ENCODE data around the gene MAST1.
A peak's percentile ranks its signal among the peaks of the same experiment; 100 is the strongest.

DNA sequence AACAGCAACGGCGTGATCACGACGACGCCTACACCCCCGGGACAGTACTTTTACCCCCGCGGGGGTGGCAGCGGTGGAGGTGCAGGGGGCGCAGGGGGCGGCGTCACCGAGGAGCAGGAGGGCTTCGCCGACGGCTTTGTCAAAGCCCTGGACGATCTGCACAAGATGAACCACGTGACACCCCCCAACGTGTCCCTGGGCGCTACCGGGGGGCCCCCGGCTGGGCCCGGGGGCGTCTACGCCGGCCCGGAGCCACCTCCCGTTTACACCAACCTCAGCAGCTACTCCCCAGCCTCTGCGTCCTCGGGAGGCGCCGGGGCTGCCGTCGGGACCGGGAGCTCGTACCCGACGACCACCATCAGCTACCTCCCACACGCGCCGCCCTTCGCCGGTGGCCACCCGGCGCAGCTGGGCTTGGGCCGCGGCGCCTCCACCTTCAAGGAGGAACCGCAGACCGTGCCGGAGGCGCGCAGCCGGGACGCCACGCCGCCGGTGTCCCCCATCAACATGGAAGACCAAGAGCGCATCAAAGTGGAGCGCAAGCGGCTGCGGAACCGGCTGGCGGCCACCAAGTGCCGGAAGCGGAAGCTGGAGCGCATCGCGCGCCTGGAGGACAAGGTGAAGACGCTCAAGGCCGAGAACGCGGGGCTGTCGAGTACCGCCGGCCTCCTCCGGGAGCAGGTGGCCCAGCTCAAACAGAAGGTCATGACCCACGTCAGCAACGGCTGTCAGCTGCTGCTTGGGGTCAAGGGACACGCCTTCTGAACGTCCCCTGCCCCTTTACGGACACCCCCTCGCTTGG is 46.1 kb upstream of the MAST1 start:
- TF ChIP-seq JUND (IDR thresholded peaks at IDR 0.05) (no peak), CTCF (IDR thresholded peaks at IDR 0.05; ENCODE audit: low read depth, low read length, missing input control) (no peak), EGR1 (IDR thresholded peaks at IDR 0.05; ENCODE audit: low read depth in 2 of 2) (peak in 1 of 2 donors; percentile 11), SP1 (IDR thresholded peaks at IDR 0.05) (no peak), GABPA (IDR thresholded peaks at IDR 0.05 in 1 of 2, conservative IDR thresholded peaks at IDR 0.05 in 1 of 2) (peak in 1 of 2 donors; percentile 70), FOXA1 (IDR thresholded peaks at IDR 0.05) (no peak), HNF4A (conservative IDR thresholded peaks at IDR 0.05) (no peak), YY1 (IDR thresholded peaks at IDR 0.05) (peak; percentile 15)
- TF ChIP-seq, protein P1, sequence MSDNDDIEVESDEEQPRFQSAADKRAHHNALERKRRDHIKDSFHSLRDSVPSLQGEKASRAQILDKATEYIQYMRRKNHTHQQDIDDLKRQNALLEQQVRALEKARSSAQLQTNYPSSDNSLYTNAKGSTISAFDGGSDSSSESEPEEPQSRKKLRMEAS (IDR thresholded peaks at IDR 0.05), result peak; percentile 43
